T follicular helper cell (primary cell): ENCODE data around the gene GUCD1.

Experiments used
- DNase-seq: peaks from one replicate; pipeline ENCODE4 v3.0.0-alpha.2; 2020; ENCODE audit warnings: low read depth

Gene GUCD1

GRCh38 chr22:24503137-24503842, 51.6 kb downstream of the GUCD1 start:
- peak; percentile 44 for DNase-seq

- DNase-seq, result no peak
Measured at GRCh38 chr22:24502541-24502940, 52.4 kb downstream of the GUCD1 start.

GRCh38 chr22:24502034-24502433, 52.9 kb downstream of the GUCD1 start:
- DNase-seq, result no peak

- no peak for DNase-seq
Measured at GRCh38 chr22:24501301-24502005, 53.5 kb downstream of the GUCD1 start.

GRCh38 chr22:24500277-24500820, 54.6 kb downstream of the GUCD1 start:
- DNase-seq, result no peak

- no peak for DNase-seq
Measured at GRCh38 chr22:24499706-24500276, 55.1 kb downstream of the GUCD1 start.

GRCh38 chr22:24498824-24499223, 56.1 kb downstream of the GUCD1 start:
- DNase-seq, result no peak

GRCh38 chr22:24497841-24498258, 57.1 kb downstream of the GUCD1 start:
- DNase-seq, result no peak

GRCh38 chr22:24496661-24497060, 58.3 kb downstream of the GUCD1 start:
- no peak for DNase-seq

- no peak for DNase-seq
Measured at GRCh38 chr22:24496234-24496633, 58.7 kb downstream of the GUCD1 start.

GRCh38 chr22:24495365-24495675, 59.6 kb downstream of the GUCD1 start:
- DNase-seq, result no peak

GRCh38 chr22:24494528-24495364, 60.2 kb downstream of the GUCD1 start, which contains the start of gene UPB1:
Gene UPB1, plus strand, starts transcription at chr22:24495332. Its CDS starts 72 bp downstream, at chr22:24495404.
- DNase-seq, result no peak

GRCh38 chr22:24494167-24494527, 60.8 kb downstream of the GUCD1 start:
- DNase-seq, result no peak

GRCh38 chr22:24492391-24492790, 62.5 kb downstream of the GUCD1 start:
- no peak for DNase-seq
